ENCODE measurements around the gene STPG1. TPM values are rescaled to one million over a fixed set of nuclear protein-coding genes. Genes with fewer than 3 reads are reported as not detected.

The STPG1 gene
- total and polyA plus RNA-seq, 9 of the 15 experiments (the other 6 are each of a cell fraction or from before 2014, with no cell fraction given) = 5.0 to 11.9 (median 8.3) TPM

DNA sequence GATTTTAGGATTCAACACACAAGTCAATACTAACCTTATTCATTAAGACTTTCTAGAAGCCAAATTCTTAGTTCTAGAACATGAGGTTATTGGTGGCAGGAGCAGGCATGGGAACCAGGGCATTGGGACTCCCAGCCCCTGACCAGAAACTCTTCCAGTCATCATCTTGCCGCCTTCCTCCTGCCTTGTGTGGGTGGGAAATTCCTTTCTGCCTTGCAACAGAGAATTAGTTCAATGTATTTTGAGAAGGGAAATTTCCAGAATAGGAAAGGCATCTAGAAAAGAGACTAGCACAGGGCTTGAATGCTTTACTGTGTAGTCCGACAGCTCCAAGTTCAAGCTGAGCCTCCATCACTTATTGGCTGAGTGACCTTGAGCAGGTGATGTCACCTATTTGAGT, 85.7 kb downstream of the STPG1 start (continued):
- TF ChIP-seq HBP1 (CRISPR knock-in tag; IDR thresholded peaks at IDR 0.05) = no peak
- TF ChIP-seq ZNF212 (CRISPR knock-in tag; IDR thresholded peaks at IDR 0.05) = no peak
- TF ChIP-seq MTA1 (IDR thresholded peaks at IDR 0.05; ENCODE audit: borderline replicate concordance) = no peak

DNA sequence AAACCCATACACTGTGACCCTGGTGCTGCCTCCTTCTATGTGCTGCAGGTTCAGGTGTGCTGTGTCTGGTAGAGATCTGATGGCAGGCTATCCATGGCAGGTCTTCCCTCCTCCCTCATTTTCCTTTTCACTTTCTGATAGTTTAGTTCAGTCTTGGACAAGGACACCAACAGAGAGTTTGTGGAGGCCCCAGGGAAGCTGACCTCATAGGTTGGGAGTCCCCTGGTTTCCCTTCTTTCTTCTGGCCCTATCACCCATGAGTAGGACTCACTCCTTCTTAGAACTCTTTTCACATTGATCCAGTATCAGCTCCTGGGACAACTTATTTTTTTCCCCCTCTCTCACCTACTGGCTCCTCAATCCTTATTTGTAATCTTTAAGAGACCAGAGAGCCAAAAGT, 86.1 kb downstream of the STPG1 start:
- H3K36me3 ChIP-seq (ENCODE audit: control insufficient read depth, insufficient read depth, low read length) = no peaks in the 10 kb centered on the region
- ATAC-seq (no peak), FAIRE-seq (no peak), DNase-seq (ENCODE audit: extremely low read depth in 1 of 4, low spot score in 3 of 4) (no peak)
- H3K79me2 ChIP-seq (ENCODE audit: control insufficient read depth, insufficient read depth, low read length) = no peaks in the 10 kb centered on the region
- H3K4me1 ChIP-seq (replicated peaks in 1 of 2; ENCODE audit: control insufficient read depth in 2 of 2, insufficient read depth in 2 of 2, low read length in 2 of 2) = peaks cover 3% of the 10 kb centered on the region in 2 experiments; a peak in 3 of 5 replicates
- H3K9me3 ChIP-seq (replicated peaks; ENCODE audit: control insufficient read depth, insufficient read depth, low read depth, low read length) = no peaks in the 10 kb centered on the region
- in situ Hi-C loops (cut with MboI) = no loop called here
- POLR2A ChIA-PET = no interaction called here
- no peaks in the 10 kb centered on the region for H3K9me1 ChIP-seq (ENCODE audit: control insufficient read depth, insufficient read depth, low read length)
- no peak for TF ChIP-seq ZNF239 (CRISPR knock-in tag; IDR thresholded peaks at IDR 0.05)
- no peak for TF ChIP-seq BRD9 (IDR thresholded peaks at IDR 0.05; ENCODE audit: low read depth, partially characterized antibody)
- TF ChIP-seq MYNN (IDR thresholded peaks at IDR 0.05) = no peak
- no peak for TF ChIP-seq MYNN (CRISPR knock-in tag; IDR thresholded peaks at IDR 0.05)
- no peak for TF ChIP-seq NRF1 (conservative IDR thresholded peaks at IDR 0.05 in 1 of 2, IDR thresholded peaks at IDR 0.05 in 1 of 2)
- TF ChIP-seq PML (IDR thresholded peaks at IDR 0.05; ENCODE audit: low read length) = no peak
- TF ChIP-seq GABPB2 (CRISPR knock-in tag; conservative IDR thresholded peaks at IDR 0.05) = no peak
- no peak for TF ChIP-seq NFIX (CRISPR knock-in tag; IDR thresholded peaks at IDR 0.05; ENCODE audit: low read depth)
- TF ChIP-seq SMARCB1 (IDR thresholded peaks at IDR 0.05; ENCODE audit: insufficient read length, low read depth) = no peak
- TF ChIP-seq, protein P1, sequence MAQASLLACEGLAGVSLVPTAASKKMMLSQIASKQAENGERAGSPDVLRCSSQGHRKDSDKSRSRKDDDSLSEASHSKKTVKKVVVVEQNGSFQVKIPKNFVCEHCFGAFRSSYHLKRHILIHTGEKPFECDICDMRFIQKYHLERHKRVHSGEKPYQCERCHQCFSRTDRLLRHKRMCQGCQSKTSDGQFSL (CRISPR knock-in tag; IDR thresholded peaks at IDR 0.05) = no peak
- TF ChIP-seq, protein P1 (tag; IDR thresholded peaks at IDR 0.05) = no peak
- no peak for TF ChIP-seq U2AF2 (optimal IDR thresholded peaks at IDR 0.05; ENCODE audit: low read depth, low read length)
- no peak for TF ChIP-seq POLR2A (conservative IDR thresholded peaks at IDR 0.05)
- no peak for TF ChIP-seq GTF2A2 (tag; IDR thresholded peaks at IDR 0.05)
- H3K27ac ChIP-seq (ENCODE audit: extremely low read depth, low read depth, low read length) = no peak overlapping the region
- no peak overlapping the region for H3K9ac ChIP-seq (ENCODE audit: insufficient read depth in 1 of 2, low read depth in 2 of 2, low read length in 2 of 2)
- no peak overlapping the region for H3K4me2 ChIP-seq (ENCODE audit: insufficient read depth, low read length)
- no TSS peak for BruUV-seq (replicated peaks)
- CTCF ChIA-PET (ENCODE audit: low intra/inter-chr PET ratio) = no interaction called here
- peaks cover 41 to 72% of the 10 kb centered on the region in 2 experiments for H3K27me3 ChIP-seq (ENCODE audit: control insufficient read depth in 2 of 2, insufficient read depth in 2 of 2, low read length in 2 of 2)
- intact Hi-C loops (cut with micrococcal nuclease) = no loop called here
- no peak overlapping the region for H2AFZ ChIP-seq (ENCODE audit: low read depth, low read length)
- H4K20me1 ChIP-seq (replicated peaks; ENCODE audit: control insufficient read depth, insufficient read depth, low read length) = peaks cover 20% of the 10 kb centered on the region; the same call in 1 of the 2 replicates
- no peak overlapping the region for H3K4me3 ChIP-seq
